HepG2 (cell line): ENCODE data around the gene SMARCA4. TPM values are rescaled to one million over a fixed set of nuclear protein-coding genes. Genes with fewer than 3 reads are reported as not detected.

ENCODE experiments used
- GTF3A ChIP-seq: sonication (generic); formaldehyde crosslinking; conservative IDR thresholded peaks from 2 replicates; pipeline ENCODE4 v1.4.0; 2020; ENCODE audit warnings: mild to moderate bottlenecking, missing genetic modification reagents
- IKZF1 ChIP-seq: fragments of 450-650 bp; IDR thresholded peaks from 2 replicates; pipeline ENCODE4 v1.7.1; 2016
- IRF2 ChIP-seq: IDR thresholded peaks from 2 replicates; pipeline ENCODE4 v1.6.1; 2018; ENCODE audit warnings: missing genetic modification reagents, missing compliant biosample characterization
- KLF11 ChIP-seq: IDR thresholded peaks from 2 replicates; pipeline ENCODE4 v1.6.1; 2016; ENCODE audit warnings: missing compliant biosample characterization
- LCORL ChIP-seq, 2 experiments: fragments of 450-650 bp in 1 of 2; sonication (generic) in 1 of 2; formaldehyde crosslinking in 1 of 2; IDR thresholded peaks; 2 replicates each; pipeline versions ENCODE4 v1.5.0 to v1.6.1; 2017 to 2020; ENCODE audit warnings: antibody characterized with exemption in 1 of 2, missing genetic modification reagents in 1 of 2
- NR2F2 ChIP-seq: IDR thresholded peaks from 2 replicates; pipeline ENCODE4 v1.6.1; 2012; ENCODE audit warnings: low read depth, inconsistent platforms, borderline replicate concordance
- SRSF9 ChIP-seq: fragments of 200-400 bp; formaldehyde crosslinking; IDR thresholded peaks from 2 replicates; pipeline ENCODE4 v1.6.1; 2018; ENCODE audit warnings: borderline replicate concordance, mild to moderate bottlenecking, low read depth, low read length; ENCODE audit not compliant: insufficient read depth, poor library complexity, severe bottlenecking
- TCF7 ChIP-seq: sonication (generic); IDR thresholded peaks from 2 replicates; pipeline ENCODE4 v1.6.1; 2016; ENCODE audit warnings: antibody characterized with exemption, low read depth
- ZKSCAN1 ChIP-seq: fragments of 150-350 bp; IDR thresholded peaks from 2 replicates; pipeline ENCODE4 v1.6.1; 2014; ENCODE audit warnings: low read length
- ZNF121 ChIP-seq: sonication (generic); formaldehyde crosslinking; IDR thresholded peaks from 2 replicates; pipeline ENCODE4 v1.5.0; 2020; ENCODE audit warnings: mild to moderate bottlenecking, missing genetic modification reagents
- ZNF225 ChIP-seq: sonication (generic); formaldehyde crosslinking; IDR thresholded peaks from 2 replicates; pipeline ENCODE4 v1.4.0; 2020; ENCODE audit warnings: mild to moderate bottlenecking, missing genetic modification reagents
- ZNF234 ChIP-seq: sonication (generic); formaldehyde crosslinking; conservative IDR thresholded peaks from 2 replicates; pipeline ENCODE4 v1.5.1; 2020; ENCODE audit warnings: mild to moderate bottlenecking, missing genetic modification reagents
- ZNF251 ChIP-seq: sonication (generic); formaldehyde crosslinking; IDR thresholded peaks from 2 replicates; pipeline ENCODE4 v1.9.0; 2021; ENCODE audit warnings: mild to moderate bottlenecking, missing genetic modification reagents
- ZNF468 ChIP-seq: sonication (generic); formaldehyde crosslinking; IDR thresholded peaks from 2 replicates; pipeline ENCODE4 v1.8.0; 2022; ENCODE audit warnings: mild to moderate bottlenecking, moderate library complexity, missing genetic modification reagents
- ZNF660 ChIP-seq: sonication (generic); formaldehyde crosslinking; IDR thresholded peaks from 2 replicates; pipeline ENCODE4 v1.5.1; 2020; ENCODE audit warnings: mild to moderate bottlenecking, low read depth, missing genetic modification reagents, borderline replicate concordance
- ZSCAN21 ChIP-seq: sonication (generic); formaldehyde crosslinking; IDR thresholded peaks from 2 replicates; pipeline ENCODE4 v1.8.0; 2022; ENCODE audit warnings: mild to moderate bottlenecking, missing genetic modification reagents, moderate library complexity, borderline replicate concordance
- ZZZ3 ChIP-seq: sonication (generic); formaldehyde crosslinking; IDR thresholded peaks from 2 replicates; pipeline ENCODE4 v1.4.0; 2020; ENCODE audit warnings: missing genetic modification reagents, mild to moderate bottlenecking, borderline replicate concordance
- polyA plus RNA-seq, 8 experiments: library from polyadenylated mRNA; depleted of rRNA in 3 of 8; stranded (reverse) in 7 of 8; unstranded in 1 of 8; fragments of >200 nt; fragmentation: Illumina TruSeq in 4 of 8; extraction: Trizol in 4 of 8; gene quantifications; 2 replicates each; pipeline versions ENCODE4 v1.2.1 to v1.2.3, GENCODE V29; 2011 to 2016; ENCODE audit warnings: low read depth in 4 of 8, missing spikeins in 1 of 8, mixed read lengths in 1 of 8; ENCODE audit not compliant: insufficient read depth in 1 of 8
- total RNA-seq, 5 experiments: library from RNA; depleted of rRNA; stranded (reverse); fragments of >200 nt; fragmentation: Illumina TruSeq; extraction: Trizol; gene quantifications; 2 replicates each; pipeline ENCODE4 v1.2.3, GENCODE V29; 2016; ENCODE audit warnings: low read depth in 1 of 5
- TF ChIP-seq, protein P1 (sequence below): sonication (generic); formaldehyde crosslinking; IDR thresholded peaks from 2 replicates; pipeline ENCODE4 v1.5.1; 2020; ENCODE audit warnings: missing genetic modification reagents, mild to moderate bottlenecking, borderline replicate concordance
- TF ChIP-seq, protein P2 (sequence below): sonication (generic); formaldehyde crosslinking; IDR thresholded peaks from 2 replicates; pipeline ENCODE4 v1.4.0; 2020; ENCODE audit warnings: missing genetic modification reagents, borderline replicate concordance

The SMARCA4 gene
- total and polyA plus RNA-seq, 2 of the 13 experiments (the other 11 are each of a cell fraction or from before 2014, with no cell fraction given), result 25.4 to 45.9 TPM

- TF ChIP-seq IKZF1 (no peak), ZNF251 (CRISPR knock-in tag) (no peak), NR2F2 (peak; percentile 67; the same call in 1 of the 2 replicates), ZNF468 (CRISPR knock-in tag) (0 out of 2 replicates have a peak, but pooled peaks have one; percentile 82), ZNF660 (CRISPR knock-in tag) (no peak), GTF3A (CRISPR knock-in tag) (no peak), TCF7 (peak; percentile 42; the same call in 1 of the 2 replicates), ZSCAN21 (CRISPR knock-in tag) (peak; percentile 90; the same call in 1 of the 2 replicates), ZNF121 (CRISPR knock-in tag) (peak; percentile 56; the same call in 1 of the 2 replicates), KLF11 (CRISPR knock-in tag) (peak; percentile 51; the same call in 1 of the 2 replicates), ZNF234 (CRISPR knock-in tag) (no peak), LCORL (IDR thresholded peaks at IDR 0.05) (no peak), LCORL (CRISPR knock-in tag; IDR thresholded peaks at IDR 0.05) (peak; percentile 71; the same call in 1 of the 2 replicates), IRF2 (no peak), ZZZ3 (CRISPR knock-in tag) (peak; percentile 64; the same call in 1 of the 2 replicates), ZNF225 (CRISPR knock-in tag) (no peak; the same call in 1 of the 2 replicates), ZKSCAN1 (no peak), SRSF9 (no peak)
- TF ChIP-seq, protein P1, sequence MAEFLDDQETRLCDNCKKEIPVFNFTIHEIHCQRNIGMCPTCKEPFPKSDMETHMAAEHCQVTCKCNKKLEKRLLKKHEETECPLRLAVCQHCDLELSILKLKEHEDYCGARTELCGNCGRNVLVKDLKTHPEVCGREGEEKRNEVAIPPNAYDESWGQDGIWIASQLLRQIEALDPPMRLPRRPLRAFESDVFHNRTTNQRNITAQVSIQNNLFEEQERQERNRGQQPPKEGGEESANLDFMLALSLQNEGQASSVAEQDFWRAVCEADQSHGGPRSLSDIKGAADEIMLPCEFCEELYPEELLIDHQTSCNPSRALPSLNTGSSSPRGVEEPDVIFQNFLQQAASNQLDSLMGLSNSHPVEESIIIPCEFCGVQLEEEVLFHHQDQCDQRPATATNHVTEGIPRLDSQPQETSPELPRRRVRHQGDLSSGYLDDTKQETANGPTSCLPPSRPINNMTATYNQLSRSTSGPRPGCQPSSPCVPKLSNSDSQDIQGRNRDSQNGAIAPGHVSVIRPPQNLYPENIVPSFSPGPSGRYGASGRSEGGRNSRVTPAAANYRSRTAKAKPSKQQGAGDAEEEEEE (CRISPR knock-in tag), result no peak
- TF ChIP-seq, protein P2, sequence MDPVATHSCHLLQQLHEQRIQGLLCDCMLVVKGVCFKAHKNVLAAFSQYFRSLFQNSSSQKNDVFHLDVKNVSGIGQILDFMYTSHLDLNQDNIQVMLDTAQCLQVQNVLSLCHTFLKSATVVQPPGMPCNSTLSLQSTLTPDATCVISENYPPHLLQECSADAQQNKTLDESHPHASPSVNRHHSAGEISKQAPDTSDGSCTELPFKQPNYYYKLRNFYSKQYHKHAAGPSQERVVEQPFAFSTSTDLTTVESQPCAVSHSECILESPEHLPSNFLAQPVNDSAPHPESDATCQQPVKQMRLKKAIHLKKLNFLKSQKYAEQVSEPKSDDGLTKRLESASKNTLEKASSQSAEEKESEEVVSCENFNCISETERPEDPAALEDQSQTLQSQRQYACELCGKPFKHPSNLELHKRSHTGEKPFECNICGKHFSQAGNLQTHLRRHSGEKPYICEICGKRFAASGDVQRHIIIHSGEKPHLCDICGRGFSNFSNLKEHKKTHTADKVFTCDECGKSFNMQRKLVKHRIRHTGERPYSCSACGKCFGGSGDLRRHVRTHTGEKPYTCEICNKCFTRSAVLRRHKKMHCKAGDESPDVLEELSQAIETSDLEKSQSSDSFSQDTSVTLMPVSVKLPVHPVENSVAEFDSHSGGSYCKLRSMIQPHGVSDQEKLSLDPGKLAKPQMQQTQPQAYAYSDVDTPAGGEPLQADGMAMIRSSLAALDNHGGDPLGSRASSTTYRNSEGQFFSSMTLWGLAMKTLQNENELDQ (CRISPR knock-in tag), result no peak
Measured at GRCh38 chr19:10960314-10961072, at the start of gene SMARCA4 (continued).
